Motor neuron (in vitro differentiated cells): ENCODE results near the gene PTGES3L. TPM values are rescaled to one million over a fixed set of nuclear protein-coding genes. Genes with fewer than 3 reads are reported as not detected.
"Not testable (repeated sequence)": the region's sequence is repeated elsewhere in the genome, so short reads cannot be mapped to it uniquely, and the experiment has no call there.

Source experiments
- ATAC-seq, 8 experiments: fragments of 200-7000 bp; cut with Tn5 transposase; replicated peaks in 6 of 8; 2 replicates each; pipeline ENCODE4 v1.8.0; 2021; ENCODE audit warnings: mild to moderate bottlenecking in 8 of 8, moderate library complexity in 8 of 8
- H3K27ac ChIP-seq, 2 donors: fragments of 250-450 bp; sonication (Bioruptor Pico); 2 replicates each; pipeline ENCODE4 v1.9.0; 2021; ENCODE audit warnings: antibody characterized with exemption in 2 of 2, mild to moderate bottlenecking in 2 of 2, moderate library complexity in 1 of 2
- H3K4me1 ChIP-seq, 2 donors: fragments of 250-450 bp; sonication (Bioruptor Pico); replicated peaks in 1 of 2; 2 replicates each; pipeline ENCODE4 v1.6.1; 2021; ENCODE audit warnings: antibody characterized with exemption in 2 of 2, mild to moderate bottlenecking in 2 of 2, moderate library complexity in 1 of 2
- H3K4me3 ChIP-seq, 5 donors: fragments of 250-450 bp; sonication (Bioruptor Pico); 2 replicates each; pipeline ENCODE4 v1.9.0; 2021; ENCODE audit warnings: antibody characterized with exemption in 5 of 5, mild to moderate bottlenecking in 5 of 5, moderate library complexity in 4 of 5
- WGBS, 10 experiments: fragments of 450-650 bp; shearing (Covaris generic); methylation state at CpG; one replicate each; pipeline ENCODE4 v1.0.0; 2022; 5-methylcytosine and 5-hydroxymethylcytosine counted together
- in situ Hi-C, 9 experiments: fragments of 400-800 bp; cut with MboI; loops; one replicate each; pipeline ENCODE4 v1.15.0; 2021; ENCODE audit warnings: low sequenced_read_pairs in 9 of 9, low pct_unique_long_range_greater_than_20kb in 2 of 9; ENCODE audit not compliant: unreplicated experiment in 9 of 9
- total RNA-seq, 8 experiments: library from RNA; unstranded; fragments of 300-600 nt; gene quantifications; 2 replicates each; pipeline versions ENCODE4 v1.2.3 to v1.2.4, GENCODE V29; 2022

The PTGES3L gene
- total RNA-seq, 8 experiments from 2014 or later, result 0.76 to 3.6 (median 2.0) TPM

DNA sequence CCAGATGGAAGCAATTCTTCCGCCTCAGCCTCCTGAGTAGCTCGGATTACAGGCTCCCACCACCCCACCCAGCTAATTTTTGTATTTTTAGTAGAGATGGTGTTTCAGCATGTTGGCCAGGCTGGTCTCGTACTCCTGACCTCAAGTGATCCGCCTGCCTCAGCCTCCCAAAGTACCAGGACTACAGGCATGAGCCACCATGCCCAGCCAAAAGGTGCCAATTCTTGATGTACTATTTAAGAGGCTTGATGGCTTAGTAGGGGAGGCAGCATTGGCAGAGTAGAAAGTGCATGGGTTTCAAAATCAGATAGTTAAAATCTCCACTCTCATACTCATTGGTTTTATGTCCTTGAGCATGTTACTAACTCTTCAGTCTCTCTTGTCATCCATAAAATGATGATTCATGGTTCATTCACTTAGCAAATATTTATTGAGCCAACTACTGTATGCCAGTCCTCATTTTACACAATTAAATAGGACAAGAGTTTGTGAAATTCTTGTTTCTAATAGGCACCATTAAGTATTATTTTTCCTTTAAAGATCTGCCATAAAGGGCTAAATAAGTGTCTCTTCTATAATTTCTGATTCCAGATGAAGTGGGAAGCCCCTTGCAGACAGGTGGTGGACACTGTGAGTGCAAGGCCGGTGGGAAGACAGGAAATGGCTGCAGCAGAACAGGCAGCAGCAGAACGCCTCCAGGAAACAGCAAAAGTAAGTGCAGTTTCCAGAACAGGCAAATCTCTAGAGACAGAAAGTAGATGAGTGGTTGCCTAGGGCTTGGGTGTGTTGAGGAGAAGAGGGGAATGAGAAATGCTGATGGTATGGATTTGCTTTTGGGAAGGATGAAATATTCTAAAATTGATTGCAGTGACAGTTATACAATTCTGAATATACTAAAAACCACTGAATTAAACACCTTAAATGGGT lies 10.1 kb upstream of the PTGES3L start:
- Histone ChIP-seq H3K27ac (no peak overlapping the region), H3K4me1 (no peaks in the 10 kb centered on the region), H3K4me3 (no peak overlapping the region)
- 13 to 100% (median 84%) methylated on average over 2 to 6 of the region's 6 CpGs; no CpG with 5 or more reads in 3 of the 10 experiments for WGBS, 10 experiments
- in situ Hi-C loops, result no loop called here
- peak in 3 of 8 experiments; percentile 77 to 90 (median 80) for ATAC-seq

DNA sequence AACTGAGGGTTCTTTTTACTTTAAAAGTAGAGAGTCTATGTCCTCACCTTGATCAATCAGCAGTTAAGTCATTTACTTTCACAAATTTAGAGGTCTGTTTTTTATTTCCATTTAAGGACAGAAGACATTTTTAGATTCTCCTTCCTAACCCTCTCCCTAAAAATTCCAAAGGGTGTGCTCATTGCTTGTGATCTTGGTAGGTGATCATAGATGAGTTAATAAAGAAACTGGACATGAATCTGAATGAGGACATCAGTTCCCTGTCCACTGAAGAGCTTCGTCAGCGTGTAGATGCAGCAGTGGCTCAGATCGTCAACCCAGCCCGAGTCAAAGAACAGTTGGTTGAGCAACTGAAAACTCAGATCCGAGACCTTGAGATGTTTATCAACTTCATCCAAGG lies 9.3 kb upstream of the PTGES3L start:
- no peaks in the 10 kb centered on the region for H3K4me1 ChIP-seq
- in situ Hi-C loops, result no loop called here
- H3K4me3 ChIP-seq, result no peak overlapping the region
- WGBS, 10 experiments, result 85 to 100% (median 95%) methylated on average over 5 of the region's 5 CpGs; no CpG with 5 or more reads in 4 of the 10 experiments
- H3K27ac ChIP-seq, result no peak overlapping the region
- no peak for ATAC-seq

DNA sequence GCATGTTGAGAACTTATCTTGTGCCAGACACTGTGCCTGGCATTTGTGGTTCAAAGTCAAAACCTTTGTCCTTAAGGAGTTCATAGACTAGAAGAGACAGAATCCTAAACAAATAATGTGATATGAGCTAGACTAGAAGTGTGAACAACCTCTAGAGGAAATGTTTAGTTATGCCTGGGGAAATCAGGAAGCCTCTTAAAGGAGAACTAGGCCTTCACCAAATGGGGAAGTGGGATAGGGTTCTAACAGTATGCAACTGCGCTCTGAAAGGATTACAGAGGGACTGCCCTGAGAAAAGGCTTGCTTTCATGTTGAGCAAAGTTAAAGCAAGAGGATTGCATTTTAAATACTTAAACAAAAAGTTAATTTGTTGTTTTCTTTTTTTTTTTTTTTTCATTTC lies 5.3 kb upstream of the PTGES3L start:
- WGBS, 10 experiments, result 0 to 100% (median 71%) methylated on average over 1 of the region's 1 CpG; no CpG with 5 or more reads in 3 of the 10 experiments

DNA sequence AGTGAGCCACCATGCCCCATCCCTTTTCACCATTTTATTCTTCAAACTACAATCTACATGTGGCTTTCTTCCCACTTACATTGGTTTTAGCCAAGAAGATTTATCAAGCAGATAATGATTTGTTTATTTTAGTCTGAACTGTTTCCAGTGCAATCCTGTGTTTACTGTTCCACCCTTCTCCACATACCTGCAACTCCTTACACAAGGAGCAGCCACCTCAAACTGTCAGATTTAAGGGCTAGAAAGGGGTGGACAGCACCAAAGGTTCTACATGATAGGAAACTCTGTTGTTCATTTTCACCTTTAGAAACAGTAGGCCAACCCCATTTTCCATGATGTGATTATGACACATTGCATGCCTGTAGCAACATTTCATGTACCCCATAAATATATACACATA lies 2.4 kb upstream of the PTGES3L start:
- no peak for ATAC-seq
- in situ Hi-C loops, result no loop called here
- H3K27ac ChIP-seq, result no peak overlapping the region
- H3K4me3 ChIP-seq, result no peak overlapping the region
- peaks cover 12 to 18% of the 10 kb centered on the region in 2 donors for H3K4me1 ChIP-seq

More for the DNA sequence above, 5.3 kb upstream of the PTGES3L start:
- Histone ChIP-seq H3K4me3 (no peak overlapping the region), H3K27ac (no peak overlapping the region), H3K4me1 (peaks cover 6 to 12% of the 10 kb centered on the region in 2 donors)
- in situ Hi-C loops, result no loop called here
- ATAC-seq, result no peak

DNA sequence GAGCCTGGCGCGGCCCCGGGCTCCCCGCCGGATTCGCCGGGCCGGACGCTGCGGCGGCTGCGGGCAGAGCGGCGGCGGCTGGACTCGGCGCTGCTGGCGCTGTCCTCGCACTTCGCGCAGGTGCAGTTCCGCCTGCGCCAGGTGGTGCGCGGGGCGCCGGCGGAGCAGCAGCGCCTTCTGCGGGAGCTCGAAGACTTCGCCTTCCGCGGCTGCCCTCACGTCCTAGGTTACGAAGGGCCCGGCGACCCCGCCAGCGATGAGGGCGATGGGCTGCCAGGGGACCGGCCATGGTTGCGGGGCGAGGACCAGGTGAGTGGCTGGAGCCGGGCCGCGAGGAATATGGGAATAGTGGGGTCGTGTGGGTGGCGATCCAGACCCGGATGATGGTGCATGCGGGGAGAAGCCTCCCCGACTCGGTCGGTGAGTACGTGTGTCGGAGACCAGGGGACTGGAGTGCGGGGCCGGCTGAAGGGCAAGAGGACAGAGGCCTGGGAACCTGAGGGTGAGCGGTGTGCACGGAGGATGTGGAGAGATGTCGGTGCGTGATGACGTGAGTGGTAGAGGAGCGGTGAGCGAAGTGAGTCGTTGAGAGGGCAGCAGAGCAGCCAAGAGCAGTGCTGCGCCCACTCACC lies 1.0 kb upstream of the PTGES3L start:
- peak overlapping the region; percentile 87 to 88 for H3K27ac ChIP-seq

DNA sequence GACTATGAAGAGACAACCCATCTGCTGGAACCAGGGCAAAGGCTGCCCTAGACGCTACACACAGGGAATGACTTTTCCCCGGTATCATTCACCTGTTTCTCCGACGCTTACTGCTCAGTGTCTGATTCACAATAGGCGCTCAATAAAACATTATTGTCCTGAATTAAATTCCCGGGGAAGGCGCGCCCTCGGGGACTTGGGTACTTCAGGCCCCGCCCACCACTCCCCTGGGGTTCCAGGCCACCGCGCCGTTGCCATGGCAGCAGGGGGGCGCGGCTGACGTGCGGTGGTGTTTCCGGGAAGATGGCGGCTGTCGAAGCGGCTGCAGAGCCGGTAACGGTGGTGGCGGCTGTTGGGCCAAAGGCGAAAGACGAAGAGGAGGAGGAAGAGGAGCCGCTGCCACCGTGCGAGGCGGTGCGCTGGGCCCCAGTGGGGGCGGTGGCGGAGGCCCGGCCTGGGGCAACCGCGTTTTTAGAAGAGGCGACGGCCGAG lies 440 bp upstream of the PTGES3L start, which contains the start of gene RUNDC1:
Gene RUNDC1 (plus strand): TSS at position 292 of the 492 bp plus-strand sequence. CDS start 12 bp downstream, at position 304.
- H3K27ac ChIP-seq, result peak within 1 kb of the TSS; percentile 87 to 88
- 0% methylated on average over 2 to 4 of the region's 39 CpGs; no CpG with 5 or more reads in 7 of the 10 experiments for WGBS, 10 experiments
- H3K4me1 ChIP-seq, result peaks cover 12 to 18% of the 10 kb centered on the region in 2 donors
- in situ Hi-C loops, result no loop called here
- peak; percentile 71 to 87 (median 83) for ATAC-seq
- H3K4me3 ChIP-seq, result peak within 1 kb of the TSS; percentile 82 to 97 (median 85)

More for the DNA sequence above, 1.0 kb upstream of the PTGES3L start:
- ATAC-seq, result peak; percentile 58 to 75 (median 72)
- WGBS, 10 experiments, result 0 to 2% (median 1%) methylated on average over 3 to 34 of the region's 67 CpGs; no CpG with 5 or more reads in 5 of the 10 experiments
- Histone ChIP-seq H3K4me3 (peak overlapping the region; percentile 82 to 97 (median 85)), H3K4me1 (peaks cover 12 to 18% of the 10 kb centered on the region in 2 donors)
- in situ Hi-C loops, result no loop called here

DNA sequence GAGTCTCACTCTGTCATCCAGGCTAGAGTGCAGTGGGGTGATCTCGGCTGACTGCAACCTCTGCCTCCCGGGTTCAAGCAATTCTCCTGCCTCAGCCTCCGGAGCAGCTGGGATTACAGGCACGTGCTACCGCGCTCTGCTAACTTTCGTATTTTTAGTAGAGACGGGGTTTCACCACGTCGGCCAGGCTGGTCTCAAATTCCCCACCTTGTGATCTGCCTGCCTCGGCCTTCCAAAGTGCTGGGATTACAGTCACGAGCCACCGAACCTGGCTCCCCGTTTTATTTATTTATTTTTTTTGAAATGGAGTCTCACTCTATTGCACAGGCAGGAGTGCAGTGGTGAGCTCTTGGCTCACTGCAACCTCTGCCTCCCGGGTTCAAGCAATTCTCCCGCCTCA lies 4.2 kb downstream of the PTGES3L start:
- in situ Hi-C loops, H3K4me1 ChIP-seq, H3K27ac ChIP-seq, ATAC-seq, H3K4me3 ChIP-seq: not testable (repeated sequence)
- WGBS, 10 experiments, result 75 to 100% (median 90%) methylated on average over 1 to 12 of the region's 16 CpGs; no CpG with 5 or more reads in 1 of the 10 experiments

DNA sequence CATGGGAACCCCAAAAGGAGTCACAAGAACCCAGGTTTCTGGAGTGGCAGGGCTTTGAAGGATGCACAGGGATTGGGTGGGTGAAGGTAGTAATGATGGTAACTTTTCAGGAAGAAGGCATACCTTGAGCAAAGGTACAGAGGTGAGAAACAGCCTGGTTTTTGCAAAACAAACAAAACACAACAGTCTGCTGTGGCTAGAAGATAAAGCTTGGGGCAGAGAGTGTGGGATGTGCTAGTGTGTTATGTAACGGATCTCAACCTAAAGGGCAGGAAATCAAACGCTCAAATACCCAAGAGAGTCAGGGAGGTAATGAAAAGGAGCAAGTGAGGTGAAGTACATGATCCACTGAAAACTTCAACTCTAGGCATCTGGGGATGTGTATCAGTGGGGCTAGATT lies 4.6 kb downstream of the PTGES3L start:
- ATAC-seq, result no peak
- 50 to 100% (median 80%) methylated on average over 1 to 2 of the region's 2 CpGs; no CpG with 5 or more reads in 3 of the 10 experiments for WGBS, 10 experiments
- Histone ChIP-seq H3K27ac (no peak overlapping the region), H3K4me3 (no peak overlapping the region), H3K4me1 (peaks cover 6% of the 10 kb centered on the region in 2 donors)
- in situ Hi-C loops, result no loop called here

DNA sequence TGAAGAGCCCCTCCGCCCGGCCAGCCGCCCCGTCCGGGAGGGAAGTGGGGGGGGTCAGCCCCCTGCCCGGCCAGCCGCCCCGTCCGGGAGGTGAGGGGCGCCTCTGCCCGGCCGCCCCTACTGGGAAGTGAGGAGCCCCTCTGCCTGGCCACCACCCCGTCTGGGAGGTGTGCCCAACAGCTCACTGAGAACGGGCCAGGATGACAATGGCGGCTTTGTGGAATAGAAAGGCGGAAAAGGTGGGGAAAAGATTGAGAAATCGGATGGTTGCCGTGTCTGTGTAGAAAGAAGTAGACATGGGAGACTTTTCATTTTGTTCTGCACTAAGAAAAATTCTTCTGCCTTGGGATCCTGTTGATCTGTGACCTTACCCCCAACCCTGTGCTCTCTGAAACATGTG lies 6.6 kb downstream of the PTGES3L start:
- H3K4me3 ChIP-seq, ATAC-seq, H3K27ac ChIP-seq, in situ Hi-C loops: not testable (repeated sequence)
- H3K4me1 ChIP-seq, result peaks cover 0 to 10% of the 10 kb centered on the region in 2 donors
- WGBS, 10 experiments, result no CpG with 5 or more reads among the region's 18 CpGs

DNA sequence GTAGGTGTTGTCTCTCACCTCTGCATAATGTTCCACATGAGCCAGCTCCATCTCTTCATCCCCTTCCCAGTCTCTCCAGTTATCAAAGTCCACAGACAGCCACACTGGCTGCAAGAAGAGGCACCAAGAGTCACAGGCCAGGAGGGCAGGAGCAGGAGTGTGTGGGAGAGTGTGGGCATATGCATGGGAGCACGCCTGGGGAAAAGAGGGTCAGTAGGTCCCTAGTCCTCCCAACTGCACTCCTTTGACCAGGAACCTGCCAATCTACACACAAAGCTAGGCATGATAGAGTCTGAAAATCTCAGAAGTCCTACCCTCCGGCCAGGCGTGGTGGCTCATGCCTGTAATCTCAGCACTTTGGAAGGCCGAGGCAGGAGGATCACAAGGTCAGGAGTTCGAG lies 8.3 kb downstream of the PTGES3L start:
- in situ Hi-C loops, result no loop called here
- WGBS, 10 experiments, result 76 to 100% (median 90%) methylated on average over 1 to 3 of the region's 5 CpGs; no CpG with 5 or more reads in 6 of the 10 experiments
- ATAC-seq, result no peak
- Histone ChIP-seq H3K4me3 (no peak overlapping the region), H3K4me1 (peaks cover 0 to 10% of the 10 kb centered on the region in 2 donors), H3K27ac (no peak overlapping the region)

DNA sequence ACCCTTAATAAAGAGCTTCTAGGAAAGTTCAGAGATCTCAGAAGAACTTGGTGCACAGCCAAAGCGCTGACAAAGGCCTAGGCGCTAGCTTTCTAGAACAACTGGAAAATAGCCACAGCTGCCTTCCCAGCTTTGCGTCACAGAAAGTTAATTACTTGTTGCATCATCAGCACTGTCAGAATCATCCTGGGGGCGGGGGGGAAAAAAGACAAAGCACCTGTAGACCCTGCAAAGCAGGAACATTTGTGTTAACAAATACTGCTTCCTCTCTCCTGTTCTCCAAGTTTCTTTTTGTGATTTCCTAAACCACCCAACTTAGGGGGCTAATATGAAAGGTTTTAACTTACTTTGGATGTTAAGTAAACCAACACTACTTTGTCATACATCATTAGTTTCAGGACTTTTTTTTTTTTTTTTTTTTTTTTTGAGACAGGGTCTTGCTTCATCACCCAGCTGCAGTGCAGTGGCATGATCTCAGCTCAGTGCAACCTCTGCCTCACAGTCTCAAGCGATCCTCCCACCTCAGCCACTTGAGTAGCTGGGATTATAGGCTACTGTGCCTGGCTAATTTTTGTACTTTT lies 10.8 kb downstream of the PTGES3L start:
- H3K4me1 ChIP-seq, result peaks cover 0 to 16% of the 10 kb centered on the region in 2 donors
- 0 to 100% (median 58%) methylated on average over 1 to 4 of the region's 5 CpGs; no CpG with 5 or more reads in 2 of the 10 experiments for WGBS, 10 experiments
- peak overlapping the region in 1 of 2 donors; percentile 75 for H3K27ac ChIP-seq
- in situ Hi-C loops, result no loop called here
- ATAC-seq, result peak in 5 of 8 experiments; percentile 50 to 83 (median 55)
- no peak overlapping the region for H3K4me3 ChIP-seq

DNA sequence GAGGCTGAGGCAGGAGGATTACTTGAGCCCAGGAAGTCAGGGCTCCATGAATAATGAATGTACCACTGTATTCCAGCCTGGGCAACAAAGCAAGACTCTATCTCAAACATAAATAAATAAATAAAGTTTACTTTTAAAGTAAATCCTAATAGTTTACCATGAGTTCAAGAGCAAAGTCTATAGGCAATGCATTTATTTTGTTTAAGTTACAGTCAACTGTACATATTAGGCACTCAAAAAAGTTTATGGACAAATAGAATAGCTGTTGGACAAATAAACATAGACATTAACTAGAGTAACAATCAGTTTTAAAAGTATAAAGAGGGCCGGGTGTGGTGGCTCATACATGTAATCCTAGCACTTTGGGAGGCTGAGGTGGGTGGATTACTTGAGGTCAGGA lies 12.0 kb downstream of the PTGES3L start:
- Histone ChIP-seq H3K27ac (no peak overlapping the region), H3K4me3 (no peak overlapping the region), H3K4me1 (peaks cover 6 to 23% of the 10 kb centered on the region in 2 donors)
- 0 to 100% (median 100%) methylated on average over 1 of the region's 1 CpG; no CpG with 5 or more reads in 3 of the 10 experiments for WGBS, 10 experiments
- ATAC-seq, result no peak
- in situ Hi-C loops, result no loop called here
